Endodermal cell (in vitro differentiated cells): Measurements from ENCODE around the gene COMMD10. TPM values are rescaled to one million over a fixed set of nuclear protein-coding genes. Genes with fewer than 3 reads are reported as not detected.

Source experiments
- DNase-seq: peaks from one replicate; pipeline ENCODE4 v3.0.0-alpha.2; 2017
- H3K27ac ChIP-seq: 2 replicates; pipeline ENCODE4 v1.5.1; 2013; ENCODE audit warnings: mild to moderate bottlenecking, low read depth, low read length, moderate library complexity
- H3K27me3 ChIP-seq: 2 replicates; pipeline ENCODE4 v1.6.1; 2013; ENCODE audit warnings: mild to moderate bottlenecking, low read length, moderate library complexity; ENCODE audit not compliant: insufficient read depth, control insufficient read depth, poor library complexity, severe bottlenecking
- H3K36me3 ChIP-seq: 2 replicates; pipeline ENCODE4 v1.7.0; 2013; ENCODE audit warnings: mild to moderate bottlenecking, low read length, moderate library complexity; ENCODE audit not compliant: control insufficient read depth, insufficient read depth
- H3K4me1 ChIP-seq: one replicate; pipeline ENCODE4 v1.7.0; 2013; ENCODE audit warnings: low read length; ENCODE audit not compliant: control insufficient read depth, insufficient read depth
- H3K4me3 ChIP-seq: 2 replicates; pipeline ENCODE4 v1.5.1; 2013; ENCODE audit warnings: mild to moderate bottlenecking, low read length, moderate library complexity
- H3K9ac ChIP-seq: 2 replicates; pipeline ENCODE4 v1.6.1; 2013; ENCODE audit warnings: mild to moderate bottlenecking, low read length, moderate library complexity; ENCODE audit not compliant: poor library complexity, severe bottlenecking; ENCODE audit errors: extremely low read depth
- H3K9me3 ChIP-seq: 2 replicates; pipeline ENCODE4 v1.6.1; 2013; ENCODE audit warnings: mild to moderate bottlenecking, low read length, moderate library complexity; ENCODE audit not compliant: control insufficient read depth
- H3K27ac Mint-ChIP-seq: 2 replicates; pipeline ENCODE4 v1.8.0; 2020; ENCODE audit warnings: mixed read lengths
- H3K27me3 Mint-ChIP-seq: 2 replicates; pipeline ENCODE4 v1.8.0; 2021; ENCODE audit warnings: mild to moderate bottlenecking, mixed read lengths; ENCODE audit not compliant: insufficient read depth
- H3K36me3 Mint-ChIP-seq: 2 replicates; pipeline ENCODE4 v1.8.0; 2020; ENCODE audit warnings: low read depth, mixed read lengths
- H3K4me1 Mint-ChIP-seq: 2 replicates; pipeline ENCODE4 v1.8.0; 2020; ENCODE audit warnings: mixed read lengths
- H3K4me3 Mint-ChIP-seq: 2 replicates; pipeline ENCODE4 v1.8.0; 2020; ENCODE audit warnings: mild to moderate bottlenecking, moderate library complexity, mixed read lengths
- H3K9me3 Mint-ChIP-seq: 2 replicates; pipeline ENCODE4 v1.8.0; 2020; ENCODE audit warnings: mild to moderate bottlenecking, mixed read lengths
- WGBS, 2 experiments: methylation state at CpG; one replicate each; pipeline versions ENCODE4 v1.1.5 to v1.1.7; 2013; ENCODE audit warnings: missing lambda C conversion rate in 2 of 2, mixed read lengths in 1 of 2; ENCODE audit not compliant: insufficient coverage in 1 of 2, insufficient read length in 1 of 2; 5-methylcytosine and 5-hydroxymethylcytosine counted together
- total RNA-seq, 2 donors: library from RNA; stranded (reverse); fragmentation: NEBNext Ultra II Directional in 1 of 2; extraction: Animal tissue kit (Norgen Biotek cat#: 25700) in 1 of 2; gene quantifications; 2 replicates in 1 of 2; 3 replicates in 1 of 2; pipeline ENCODE4 v1.2.1, GENCODE V29; 2021
- TF ChIP-seq, protein P1 (sequence below): fragments of 200-600 bp; sonication (generic); conservative IDR thresholded peaks from 2 replicates; pipeline ENCODE4 v1.5.0; 2021; ENCODE audit warnings: antibody characterized with exemption, mild to moderate bottlenecking

COMMD10 gene
- total RNA-seq, 2 donors from 2014 or later, result 25.3 to 29.8 TPM

DNA sequence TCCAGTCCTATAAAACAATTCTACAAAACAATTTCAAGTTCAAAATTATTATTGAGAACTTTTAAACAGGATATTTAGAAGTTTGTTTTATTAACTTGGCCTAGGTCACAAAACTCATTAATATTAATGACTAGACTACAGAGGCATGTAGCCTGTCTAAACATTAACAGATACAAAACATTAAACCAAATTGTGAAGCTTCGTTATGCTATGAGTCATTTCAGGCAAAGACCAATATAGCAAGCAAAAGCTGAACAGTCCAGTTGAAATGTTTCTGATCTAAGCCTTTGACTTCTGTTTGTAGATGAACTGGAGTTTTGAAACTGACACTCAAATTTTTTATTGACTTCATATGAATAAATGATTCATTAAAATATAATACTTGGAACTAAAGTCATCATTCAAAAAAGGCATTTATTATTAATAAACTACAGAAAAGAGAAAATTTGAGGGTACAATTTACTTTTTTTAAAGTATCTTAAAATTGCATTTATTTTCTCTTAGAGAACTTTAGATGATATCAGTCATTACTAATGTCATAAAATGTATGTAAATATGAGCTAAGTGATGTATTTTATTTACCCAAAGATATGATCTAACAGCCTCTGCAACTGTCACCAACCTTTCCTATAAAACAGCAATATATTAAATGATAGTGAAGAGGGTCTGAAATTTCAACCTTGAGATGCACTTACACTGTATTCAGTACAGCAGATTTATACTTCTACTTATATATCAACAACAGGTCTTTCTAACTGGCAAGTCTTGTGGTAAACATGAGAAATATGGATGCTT, 188.8 kb downstream of the COMMD10 start:
- Histone ChIP-seq H3K9ac (no peak overlapping the region), H3K27ac (no peak overlapping the region), H3K9me3 (peaks cover 11% of the 10 kb centered on the region), H3K36me3 (no peaks in the 10 kb centered on the region), H3K4me3 (no peak overlapping the region), H3K4me1 (no peaks in the 10 kb centered on the region), H3K27me3 (no peaks in the 10 kb centered on the region)
- no peak overlapping the region for H3K4me3 Mint-ChIP-seq
- TF ChIP-seq, protein P1, sequence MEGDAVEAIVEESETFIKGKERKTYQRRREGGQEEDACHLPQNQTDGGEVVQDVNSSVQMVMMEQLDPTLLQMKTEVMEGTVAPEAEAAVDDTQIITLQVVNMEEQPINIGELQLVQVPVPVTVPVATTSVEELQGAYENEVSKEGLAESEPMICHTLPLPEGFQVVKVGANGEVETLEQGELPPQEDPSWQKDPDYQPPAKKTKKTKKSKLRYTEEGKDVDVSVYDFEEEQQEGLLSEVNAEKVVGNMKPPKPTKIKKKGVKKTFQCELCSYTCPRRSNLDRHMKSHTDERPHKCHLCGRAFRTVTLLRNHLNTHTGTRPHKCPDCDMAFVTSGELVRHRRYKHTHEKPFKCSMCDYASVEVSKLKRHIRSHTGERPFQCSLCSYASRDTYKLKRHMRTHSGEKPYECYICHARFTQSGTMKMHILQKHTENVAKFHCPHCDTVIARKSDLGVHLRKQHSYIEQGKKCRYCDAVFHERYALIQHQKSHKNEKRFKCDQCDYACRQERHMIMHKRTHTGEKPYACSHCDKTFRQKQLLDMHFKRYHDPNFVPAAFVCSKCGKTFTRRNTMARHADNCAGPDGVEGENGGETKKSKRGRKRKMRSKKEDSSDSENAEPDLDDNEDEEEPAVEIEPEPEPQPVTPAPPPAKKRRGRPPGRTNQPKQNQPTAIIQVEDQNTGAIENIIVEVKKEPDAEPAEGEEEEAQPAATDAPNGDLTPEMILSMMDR, result no peak
- H3K36me3 Mint-ChIP-seq, result no peaks in the 10 kb centered on the region
- WGBS, 2 experiments, result 88% methylated on average over 1 of the region's 1 CpG; no CpG with 5 or more reads in 1 of the 2 experiments
- H3K9me3 Mint-ChIP-seq, result peaks cover 10% of the 10 kb centered on the region
- no peaks in the 10 kb centered on the region for H3K4me1 Mint-ChIP-seq
- H3K27ac Mint-ChIP-seq, result no peak overlapping the region
- H3K27me3 Mint-ChIP-seq, result no peaks in the 10 kb centered on the region
- DNase-seq, result no peak

DNA sequence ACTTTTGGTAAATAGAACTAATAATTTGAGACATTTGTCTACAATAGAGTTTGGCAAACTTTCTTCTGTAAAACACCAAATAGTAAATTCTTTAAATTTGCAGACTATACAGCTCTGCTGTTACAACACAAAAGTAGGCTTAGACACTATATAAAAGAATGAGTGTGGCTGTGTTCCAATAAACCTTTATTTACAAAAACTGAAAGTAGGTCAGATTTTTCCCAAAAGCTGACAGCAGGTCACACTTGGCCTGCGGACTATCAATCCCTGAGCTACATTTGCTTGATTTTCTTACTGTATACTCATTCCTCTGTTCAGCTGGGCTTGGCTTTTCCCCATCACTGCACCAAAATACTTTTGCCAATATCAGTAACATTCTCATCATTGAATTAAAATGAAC, 189.4 kb downstream of the COMMD10 start:
- H3K36me3 Mint-ChIP-seq, result no peaks in the 10 kb centered on the region
- Histone ChIP-seq H3K27ac (no peak overlapping the region), H3K4me1 (no peaks in the 10 kb centered on the region), H3K9ac (no peak overlapping the region), H3K4me3 (no peak overlapping the region), H3K36me3 (no peaks in the 10 kb centered on the region), H3K9me3 (peaks cover 11% of the 10 kb centered on the region), H3K27me3 (no peaks in the 10 kb centered on the region)
- WGBS, 2 experiments, result 91 to 100% methylated on average over 1 of the region's 1 CpG
- TF ChIP-seq, protein P1, result no peak
- peaks cover 10% of the 10 kb centered on the region for H3K9me3 Mint-ChIP-seq
- no peaks in the 10 kb centered on the region for H3K27me3 Mint-ChIP-seq
- no peak overlapping the region for H3K27ac Mint-ChIP-seq
- DNase-seq, result no peak
- H3K4me1 Mint-ChIP-seq, result no peaks in the 10 kb centered on the region
- no peak overlapping the region for H3K4me3 Mint-ChIP-seq

DNA sequence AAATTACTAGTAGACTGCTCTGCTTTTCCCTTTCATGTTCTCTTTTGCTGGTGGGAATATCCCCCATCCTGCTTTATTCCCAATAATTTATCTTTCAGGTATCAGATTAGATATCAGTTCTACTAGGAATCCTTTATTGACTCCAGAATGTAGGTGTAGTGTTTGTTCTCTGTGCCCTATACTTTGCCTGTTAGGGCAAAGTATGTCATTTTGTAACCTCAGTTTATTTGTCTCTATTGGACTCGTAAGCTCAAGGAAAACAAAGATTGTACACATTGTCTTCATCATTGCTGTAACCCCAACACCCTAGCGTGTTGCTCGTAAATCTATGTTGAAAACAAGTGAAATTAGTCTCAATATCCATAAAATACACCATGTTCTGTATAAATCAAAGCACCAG, 190.5 kb downstream of the COMMD10 start:
- Mint-ChIP-seq H3K4me1 (no peaks in the 10 kb centered on the region), H3K27ac (no peak overlapping the region), H3K4me3 (no peak overlapping the region), H3K9me3 (peaks cover 10% of the 10 kb centered on the region), H3K27me3 (no peaks in the 10 kb centered on the region), H3K36me3 (no peaks in the 10 kb centered on the region)
- DNase-seq, result no peak
- Histone ChIP-seq H3K4me1 (no peaks in the 10 kb centered on the region), H3K4me3 (no peak overlapping the region), H3K27ac (no peak overlapping the region), H3K9me3 (peaks cover 11% of the 10 kb centered on the region), H3K36me3 (no peaks in the 10 kb centered on the region), H3K9ac (no peak overlapping the region), H3K27me3 (no peaks in the 10 kb centered on the region)
- TF ChIP-seq, protein P1, result no peak
- 91 to 95% methylated on average over 1 to 3 of the region's 3 CpGs for WGBS, 2 experiments
